ENCODE measurements around the gene DDX41. TPM values are rescaled to one million over a fixed set of nuclear protein-coding genes. Genes with fewer than 3 reads are reported as not detected.

Gene DDX41
- total and polyA plus RNA-seq, 2 of the 13 experiments (the other 11 are each of a cell fraction or from before 2014, with no cell fraction given): 62.8 to 105 TPM

DNA sequence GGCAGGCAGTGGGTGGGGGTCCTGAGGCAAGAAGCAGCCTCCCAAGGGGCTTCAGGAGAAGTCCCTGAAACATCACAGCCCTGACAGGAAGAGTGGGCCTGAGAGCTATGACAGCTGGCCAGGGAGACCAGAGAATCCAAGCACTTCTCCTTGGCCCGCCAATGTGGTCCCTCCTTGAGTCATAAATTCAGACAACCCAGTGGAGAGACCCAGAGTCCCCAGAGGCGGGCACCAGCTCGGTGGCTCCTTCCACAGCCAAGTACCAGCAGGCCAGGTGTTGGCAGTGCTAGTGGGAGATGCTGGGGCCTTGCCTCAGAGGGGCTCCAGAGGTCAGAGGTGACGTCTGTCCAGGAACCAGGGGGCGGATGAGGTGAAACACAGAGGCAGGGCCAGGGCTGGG is 5.6 kb downstream of the DDX41 start:
- H3K27me3 ChIP-seq (ENCODE audit: control insufficient read depth in 1 of 2, insufficient read depth in 2 of 2, low read length in 2 of 2): no peaks in the 10 kb centered on the region; a peak in 1 of 5 replicates
- intact Hi-C loops (cut with micrococcal nuclease; ENCODE audit: unreplicated experiment): no loop called here
- H3K9me3 ChIP-seq (ENCODE audit: low read length): no peaks in the 10 kb centered on the region
- no peak overlapping the region for H3K4me3 ChIP-seq (replicated peaks in 1 of 3; ENCODE audit: insufficient read depth in 1 of 3, low read depth in 2 of 3, low read length in 3 of 3)
- H3K9ac ChIP-seq (ENCODE audit: insufficient read depth, low read depth, low read length): no peak overlapping the region
- H3K4me2 ChIP-seq (ENCODE audit: low read depth, low read length): no peak overlapping the region
- in situ Hi-C loops (cut with HindIII; ENCODE audit: extremely low pct_ligation_motif_present, low pct_unique_long_range_greater_than_20kb): no loop called here
- H3K79me2 ChIP-seq (ENCODE audit: insufficient read depth, low read length): peaks cover 12% of the 10 kb centered on the region
- BruUV-seq (replicated peaks): no TSS peak
- CTCF ChIA-PET (ENCODE audit: low intra/inter-chr PET ratio, low total read pairs): no interaction called here
- POLR2A ChIA-PET: no interaction called here
- no peak overlapping the region for H3K27ac ChIP-seq (ENCODE audit: extremely low read length, insufficient read depth, low read length)
- peaks cover 17% of the 10 kb centered on the region for H3K4me1 ChIP-seq (ENCODE audit: insufficient read depth, low read length)
- no peaks in the 10 kb centered on the region; the same call in 1 of the 2 replicates for H4K20me1 ChIP-seq (ENCODE audit: insufficient read depth, low read length)
- DNase-seq (ENCODE audit: low spot score) (no peak), FAIRE-seq (no peak), ATAC-seq (no peak)
- peaks cover 30 to 57% of the 10 kb centered on the region in 2 experiments; a peak in 4 of 5 replicates for H3K36me3 ChIP-seq (replicated peaks in 1 of 2; ENCODE audit: control insufficient read depth in 1 of 2, insufficient read depth in 2 of 2, low read length in 2 of 2)
- no peak for TF ChIP-seq RFX1 (IDR thresholded peaks at IDR 0.05)
- no peak for TF ChIP-seq CREM (IDR thresholded peaks at IDR 0.05)
- no peak for TF ChIP-seq CREM (CRISPR knock-in tag; IDR thresholded peaks at IDR 0.05)
- no peak for TF ChIP-seq SUZ12 (IDR thresholded peaks at IDR 0.05; ENCODE audit: low read depth, low read length)
- TF ChIP-seq RELA (CRISPR knock-in tag; IDR thresholded peaks at IDR 0.05): no peak
- TF ChIP-seq, protein P1, sequence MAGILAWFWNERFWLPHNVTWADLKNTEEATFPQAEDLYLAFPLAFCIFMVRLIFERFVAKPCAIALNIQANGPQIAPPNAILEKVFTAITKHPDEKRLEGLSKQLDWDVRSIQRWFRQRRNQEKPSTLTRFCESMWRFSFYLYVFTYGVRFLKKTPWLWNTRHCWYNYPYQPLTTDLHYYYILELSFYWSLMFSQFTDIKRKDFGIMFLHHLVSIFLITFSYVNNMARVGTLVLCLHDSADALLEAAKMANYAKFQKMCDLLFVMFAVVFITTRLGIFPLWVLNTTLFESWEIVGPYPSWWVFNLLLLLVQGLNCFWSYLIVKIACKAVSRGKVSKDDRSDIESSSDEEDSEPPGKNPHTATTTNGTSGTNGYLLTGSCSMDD (CRISPR knock-in tag; IDR thresholded peaks at IDR 0.05): no peak
- no peak for TF ChIP-seq NFKBIZ (CRISPR knock-in tag; IDR thresholded peaks at IDR 0.05)
- TF ChIP-seq ISL2 (CRISPR knock-in tag; IDR thresholded peaks at IDR 0.05): no peak
- TF ChIP-seq KDM3A (CRISPR knock-in tag; IDR thresholded peaks at IDR 0.05; ENCODE audit: low read depth): no peak
- TF ChIP-seq, protein P2, sequence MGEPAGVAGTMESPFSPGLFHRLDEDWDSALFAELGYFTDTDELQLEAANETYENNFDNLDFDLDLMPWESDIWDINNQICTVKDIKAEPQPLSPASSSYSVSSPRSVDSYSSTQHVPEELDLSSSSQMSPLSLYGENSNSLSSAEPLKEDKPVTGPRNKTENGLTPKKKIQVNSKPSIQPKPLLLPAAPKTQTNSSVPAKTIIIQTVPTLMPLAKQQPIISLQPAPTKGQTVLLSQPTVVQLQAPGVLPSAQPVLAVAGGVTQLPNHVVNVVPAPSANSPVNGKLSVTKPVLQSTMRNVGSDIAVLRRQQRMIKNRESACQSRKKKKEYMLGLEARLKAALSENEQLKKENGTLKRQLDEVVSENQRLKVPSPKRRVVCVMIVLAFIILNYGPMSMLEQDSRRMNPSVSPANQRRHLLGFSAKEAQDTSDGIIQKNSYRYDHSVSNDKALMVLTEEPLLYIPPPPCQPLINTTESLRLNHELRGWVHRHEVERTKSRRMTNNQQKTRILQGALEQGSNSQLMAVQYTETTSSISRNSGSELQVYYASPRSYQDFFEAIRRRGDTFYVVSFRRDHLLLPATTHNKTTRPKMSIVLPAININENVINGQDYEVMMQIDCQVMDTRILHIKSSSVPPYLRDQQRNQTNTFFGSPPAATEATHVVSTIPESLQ (CRISPR knock-in tag; conservative IDR thresholded peaks at IDR 0.05): no peak
- TF ChIP-seq, protein P3, sequence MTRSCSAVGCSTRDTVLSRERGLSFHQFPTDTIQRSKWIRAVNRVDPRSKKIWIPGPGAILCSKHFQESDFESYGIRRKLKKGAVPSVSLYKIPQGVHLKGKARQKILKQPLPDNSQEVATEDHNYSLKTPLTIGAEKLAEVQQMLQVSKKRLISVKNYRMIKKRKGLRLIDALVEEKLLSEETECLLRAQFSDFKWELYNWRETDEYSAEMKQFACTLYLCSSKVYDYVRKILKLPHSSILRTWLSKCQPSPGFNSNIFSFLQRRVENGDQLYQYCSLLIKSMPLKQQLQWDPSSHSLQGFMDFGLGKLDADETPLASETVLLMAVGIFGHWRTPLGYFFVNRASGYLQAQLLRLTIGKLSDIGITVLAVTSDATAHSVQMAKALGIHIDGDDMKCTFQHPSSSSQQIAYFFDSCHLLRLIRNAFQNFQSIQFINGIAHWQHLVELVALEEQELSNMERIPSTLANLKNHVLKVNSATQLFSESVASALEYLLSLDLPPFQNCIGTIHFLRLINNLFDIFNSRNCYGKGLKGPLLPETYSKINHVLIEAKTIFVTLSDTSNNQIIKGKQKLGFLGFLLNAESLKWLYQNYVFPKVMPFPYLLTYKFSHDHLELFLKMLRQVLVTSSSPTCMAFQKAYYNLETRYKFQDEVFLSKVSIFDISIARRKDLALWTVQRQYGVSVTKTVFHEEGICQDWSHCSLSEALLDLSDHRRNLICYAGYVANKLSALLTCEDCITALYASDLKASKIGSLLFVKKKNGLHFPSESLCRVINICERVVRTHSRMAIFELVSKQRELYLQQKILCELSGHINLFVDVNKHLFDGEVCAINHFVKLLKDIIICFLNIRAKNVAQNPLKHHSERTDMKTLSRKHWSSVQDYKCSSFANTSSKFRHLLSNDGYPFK (CRISPR knock-in tag; IDR thresholded peaks at IDR 0.05; ENCODE audit: borderline replicate concordance): no peak
- TF ChIP-seq ZNF343 (CRISPR knock-in tag; IDR thresholded peaks at IDR 0.05): no peak
- no peak for TF ChIP-seq GATA4 (IDR thresholded peaks at IDR 0.05; ENCODE audit: borderline replicate concordance, low read depth)
- no peak for TF ChIP-seq THAP11 (CRISPR knock-in tag; IDR thresholded peaks at IDR 0.05)
- no peak overlapping the region for H2AFZ ChIP-seq (ENCODE audit: low read length)
- 96% methylated on average over 2 of the region's 5 CpGs for WGBS (ENCODE audit: low lambda C conversion rate)

All from HepG2 (cell line).